DMS 273 (cell line): Measurements from ENCODE around the gene MUSTN1.

ENCODE experiments used
- DNase-seq: peaks from one replicate; lab custom pipeline; 2025; ENCODE audit not compliant: unreplicated experiment; lab: John Stamatoyannopoulos, UW

Gene MUSTN1

GRCh38 chr3:52809662-52810377, 25.0 kb downstream of the MUSTN1 start:
- DNase-seq: no peak

GRCh38 chr3:52809149-52809548, 25.7 kb downstream of the MUSTN1 start:
- DNase-seq: no peak

- no peak for DNase-seq
Observed at GRCh38 chr3:52805270-52806039, 29.4 kb downstream of the MUSTN1 start.

- DNase-seq: no peak
Observed at GRCh38 chr3:52801839-52802238, 33.0 kb downstream of the MUSTN1 start.

- DNase-seq: no peak
Observed at GRCh38 chr3:52800079-52800478, 34.7 kb downstream of the MUSTN1 start.

GRCh38 chr3:52798978-52799476, 35.8 kb downstream of the MUSTN1 start:
- peak; percentile 55 for DNase-seq

GRCh38 chr3:52798376-52798977, 36.3 kb downstream of the MUSTN1 start:
- DNase-seq: no peak

- no peak for DNase-seq
Observed at GRCh38 chr3:52796411-52796810, 38.4 kb downstream of the MUSTN1 start.

- no peak for DNase-seq
Observed at GRCh38 chr3:52795298-52795900, 39.4 kb downstream of the MUSTN1 start.

GRCh38 chr3:52794612-52795099, 40.2 kb downstream of the MUSTN1 start, which contains the start of gene ITIH3:
ITIH3 (plus strand) TSS chr3:52794796; CDS start chr3:52794804, 8 bp downstream.
- no peak for DNase-seq

- DNase-seq: peak; percentile 9
Observed at GRCh38 chr3:52793702-52794611, 40.9 kb downstream of the MUSTN1 start.

GRCh38 chr3:52792961-52793695, 41.7 kb downstream of the MUSTN1 start:
- peak; percentile 90 for DNase-seq

- no peak for DNase-seq
Observed at GRCh38 chr3:52792413-52792812, 42.4 kb downstream of the MUSTN1 start.

- DNase-seq: no peak
Observed at GRCh38 chr3:52791928-52792327, 42.9 kb downstream of the MUSTN1 start.

GRCh38 chr3:52791366-52791765, 43.5 kb downstream of the MUSTN1 start:
- no peak for DNase-seq

- no peak for DNase-seq
Observed at GRCh38 chr3:52790741-52791140, 44.1 kb downstream of the MUSTN1 start.

GRCh38 chr3:52790337-52790736, 44.5 kb downstream of the MUSTN1 start:
- DNase-seq: no peak

GRCh38 chr3:52789746-52790040, 45.1 kb downstream of the MUSTN1 start:
- no peak for DNase-seq

GRCh38 chr3:52788890-52789745, 45.7 kb downstream of the MUSTN1 start:
- no peak for DNase-seq
